T1000 (cell line): ENCODE data around the gene OSBPL3.

Experiments
- DNase-seq: peaks from one replicate; lab custom pipeline; 2025; ENCODE audit warnings: mixed read lengths; lab: John Stamatoyannopoulos, UW

OSBPL3 gene

GRCh38 chr7:24862461-24862860 lies 117.5 kb downstream of the OSBPL3 start:
- no peak for DNase-seq

GRCh38 chr7:24861336-24861735 lies 118.6 kb downstream of the OSBPL3 start:
- no peak for DNase-seq

GRCh38 chr7:24860611-24861010 lies 119.4 kb downstream of the OSBPL3 start:
- no peak for DNase-seq

- DNase-seq = no peak
These were observed 121.6 kb downstream of the OSBPL3 start for GRCh38 chr7:24858108-24858977.

- DNase-seq = no peak
These were observed 122.4 kb downstream of the OSBPL3 start for GRCh38 chr7:24857623-24858022.

GRCh38 chr7:24854866-24855265 lies 125.1 kb downstream of the OSBPL3 start:
- DNase-seq = no peak

GRCh38 chr7:24851786-24852185 lies 128.2 kb downstream of the OSBPL3 start:
- no peak for DNase-seq

GRCh38 chr7:24848878-24849277 lies 131.1 kb downstream of the OSBPL3 start:
- DNase-seq = no peak

GRCh38 chr7:24847754-24848153 lies 132.2 kb downstream of the OSBPL3 start:
- no peak for DNase-seq

GRCh38 chr7:24843821-24844434 lies 136.1 kb downstream of the OSBPL3 start:
- DNase-seq = no peak

- no peak for DNase-seq
These were observed 137.3 kb downstream of the OSBPL3 start for GRCh38 chr7:24842449-24843241.

- no peak for DNase-seq
These were observed 137.9 kb downstream of the OSBPL3 start for GRCh38 chr7:24842029-24842428.

- DNase-seq = no peak
These were observed 139.4 kb downstream of the OSBPL3 start for GRCh38 chr7:24840563-24840962.

GRCh38 chr7:24836084-24836483 lies 143.9 kb downstream of the OSBPL3 start:
- DNase-seq = no peak

GRCh38 chr7:24835643-24836042 lies 144.3 kb downstream of the OSBPL3 start:
- DNase-seq = no peak

- no peak for DNase-seq
These were observed 145.7 kb downstream of the OSBPL3 start for GRCh38 chr7:24834128-24834798.

GRCh38 chr7:24833549-24833948 lies 146.4 kb downstream of the OSBPL3 start:
- DNase-seq = no peak

- no peak for DNase-seq
These were observed 148.7 kb downstream of the OSBPL3 start for GRCh38 chr7:24831240-24831639.

GRCh38 chr7:24830440-24831050 lies 149.4 kb downstream of the OSBPL3 start:
- DNase-seq = no peak

GRCh38 chr7:24829787-24830186 lies 150.2 kb downstream of the OSBPL3 start:
- no peak for DNase-seq

- DNase-seq = no peak
These were observed 150.9 kb downstream of the OSBPL3 start for GRCh38 chr7:24828891-24829661.
